K562 (cell line): ENCODE results near the gene FIS1. TPM values are rescaled to one million over a fixed set of nuclear protein-coding genes. Genes with fewer than 3 reads are reported as not detected.

Source experiments
- E2F4 ChIP-seq: sonication (generic); formaldehyde crosslinking; IDR thresholded peaks from 2 replicates; pipeline ENCODE4 v1.8.0; 2022; ENCODE audit warnings: mild to moderate bottlenecking, low read depth, missing genetic modification reagents
- E2F5 ChIP-seq: sonication (generic); formaldehyde crosslinking; IDR thresholded peaks from 2 replicates; pipeline ENCODE4 v1.8.0; 2022; ENCODE audit warnings: mild to moderate bottlenecking, missing genetic modification reagents
- ELF2 ChIP-seq: fragments of 250-450 bp; sonication (Bioruptor Pico); IDR thresholded peaks from 2 replicates; pipeline ENCODE4 v1.5.0; 2021; ENCODE audit warnings: mild to moderate bottlenecking
- ELF4 ChIP-seq: fragments of 450-650 bp; formaldehyde crosslinking; IDR thresholded peaks from 2 replicates; pipeline ENCODE4 v1.4.0; 2022; ENCODE audit warnings: missing genetic modification characterization
- FOXK1 ChIP-seq: sonication (generic); formaldehyde crosslinking; IDR thresholded peaks from 2 replicates; pipeline ENCODE4 v1.8.0; 2022; ENCODE audit warnings: missing genetic modification reagents, mild to moderate bottlenecking, borderline replicate concordance
- GABPB2 ChIP-seq: fragments of 250-450 bp; sonication (Bioruptor Pico); conservative IDR thresholded peaks from 2 replicates; pipeline ENCODE4 v1.5.1; 2021; ENCODE audit warnings: mild to moderate bottlenecking
- HNRNPK ChIP-seq: fragments of 200-400 bp; formaldehyde crosslinking; IDR thresholded peaks from one replicate; pipeline ENCODE4 v1.6.1; 2018; ENCODE audit warnings: mild to moderate bottlenecking, low read depth, low read length; ENCODE audit not compliant: poor library complexity, severe bottlenecking
- PHF8 ChIP-seq: fragments of 200-600 bp; sonication (generic); IDR thresholded peaks from 2 replicates; pipeline ENCODE4 v1.6.1; 2012; ENCODE audit warnings: mixed run types, mild to moderate bottlenecking, inconsistent platforms, low read length, moderate library complexity, borderline replicate concordance
- RBM25 ChIP-seq: fragments of 200-400 bp; formaldehyde crosslinking; IDR thresholded peaks from 2 replicates; pipeline ENCODE4 v1.6.1; 2018; ENCODE audit warnings: low read length, low read depth, moderate library complexity; ENCODE audit not compliant: severe bottlenecking
- XRCC4 ChIP-seq: IDR thresholded peaks from one replicate; pipeline ENCODE4 v1.6.1; 2011; ENCODE audit not compliant: insufficient read depth, insufficient read length; ENCODE audit errors: extremely low read depth
- ZBTB26 ChIP-seq: fragments of 450-650 bp; formaldehyde crosslinking; IDR thresholded peaks from 2 replicates; pipeline ENCODE4 v1.4.0; 2022; ENCODE audit warnings: missing genetic modification characterization
- ZBTB49 ChIP-seq: sonication (generic); formaldehyde crosslinking; IDR thresholded peaks from 2 replicates; pipeline ENCODE4 v1.8.0; 2022; ENCODE audit warnings: missing genetic modification reagents, mild to moderate bottlenecking, borderline replicate concordance
- ZNF668 ChIP-seq: fragments of 250-450 bp; sonication (Bioruptor Pico); IDR thresholded peaks from 2 replicates; pipeline ENCODE4 v1.8.0; 2022; ENCODE audit warnings: mild to moderate bottlenecking, inconsistent platforms
- polyA plus RNA-seq, 8 experiments: library from polyadenylated mRNA; depleted of rRNA in 4 of 8; stranded (reverse) in 5 of 8; unstranded in 3 of 8; fragments of >200 nt; fragmentation: Nextera tagmentation in 2 of 8; fragmentation: Illumina TruSeq in 1 of 8; extraction: Ambion mirVana in 2 of 8; extraction: Trizol in 1 of 8; gene quantifications; 2 replicates each; pipeline versions ENCODE4 v1.2.1 to v1.2.3, GENCODE V29; 2011 to 2014; ENCODE audit warnings: inconsistent platforms in 1 of 8, missing spikeins in 1 of 8
- total RNA-seq, 7 experiments: library from RNA; depleted of rRNA in 6 of 7; stranded (reverse); fragments of >200 nt in 6 of 7; fragmentation: Illumina TruSeq in 2 of 7; extraction: Trizol in 2 of 7; gene quantifications; 2 replicates each; pipeline versions ENCODE4 v1.2.1 to v1.2.3, GENCODE V29; 2011 to 2021; ENCODE audit warnings: low replicate concordance in 1 of 7

The FIS1 gene
- total and polyA plus RNA-seq, 9 of the 15 experiments (the other 6 are each of a cell fraction or from before 2014, with no cell fraction given), result 86.0 to 257 (median 144) TPM

- TF ChIP-seq FOXK1 (CRISPR knock-in tag), result no peak; the same call in 1 of the 2 replicates
- TF ChIP-seq PHF8, result peak; percentile 95; the same call in 1 of the 2 replicates
- 0 out of 2 replicates have a peak, but pooled peaks have one; percentile 78 for TF ChIP-seq ZBTB26
- peak; percentile 37; the same call in 1 of the 2 replicates for TF ChIP-seq ELF4 (CRISPR knock-in tag)
- no peak for TF ChIP-seq XRCC4
- TF ChIP-seq GABPB2, result no peak
- TF ChIP-seq ELF2 (CRISPR knock-in tag), result peak; percentile 77; the same call in 1 of the 2 replicates
- peak; percentile 45; the same call in 1 of the 2 replicates for TF ChIP-seq E2F4 (CRISPR knock-in tag)
- TF ChIP-seq ZNF668 (CRISPR knock-in tag), result 0 out of 2 replicates have a peak, but pooled peaks have one; percentile 33
- no peak for TF ChIP-seq E2F5 (CRISPR knock-in tag)
- no peak for TF ChIP-seq ZBTB49
- TF ChIP-seq HNRNPK, result no peak
- no peak for TF ChIP-seq RBM25
These were observed at the start of gene FIS1 (continued) for GRCh38 chr7:101244375-101245146.
